ENCODE data around the gene C11orf21. TPM values are rescaled to one million over a fixed set of nuclear protein-coding genes. Genes with fewer than 3 reads are reported as not detected.

The C11orf21 gene
- total RNA-seq, 1 donor, result not detected

DNA sequence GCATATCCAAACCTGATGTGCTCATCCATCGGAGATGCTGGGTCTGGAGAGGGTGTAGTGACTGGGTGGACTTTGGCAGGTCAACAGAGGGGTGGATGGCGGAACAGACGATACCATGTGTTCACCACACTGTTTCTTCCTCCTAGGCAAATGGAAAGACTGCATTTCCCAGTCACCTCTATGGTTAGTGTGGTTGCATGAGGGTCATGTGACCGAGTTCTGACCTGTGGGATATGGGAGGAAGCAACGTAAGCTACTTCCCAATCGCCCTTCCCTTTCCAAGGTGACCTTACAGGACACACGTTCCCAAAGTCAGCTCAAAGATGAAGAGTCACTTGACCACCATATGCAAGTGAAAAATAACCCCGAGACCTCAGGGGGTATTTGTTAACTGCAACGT is 27.8 kb upstream of the C11orf21 start:
- DNase-seq (ENCODE audit: low read depth), result no peak
- H3K4me3 ChIP-seq (ENCODE audit: low read depth, low read length), result no peak overlapping the region
- TF ChIP-seq, protein P1, sequence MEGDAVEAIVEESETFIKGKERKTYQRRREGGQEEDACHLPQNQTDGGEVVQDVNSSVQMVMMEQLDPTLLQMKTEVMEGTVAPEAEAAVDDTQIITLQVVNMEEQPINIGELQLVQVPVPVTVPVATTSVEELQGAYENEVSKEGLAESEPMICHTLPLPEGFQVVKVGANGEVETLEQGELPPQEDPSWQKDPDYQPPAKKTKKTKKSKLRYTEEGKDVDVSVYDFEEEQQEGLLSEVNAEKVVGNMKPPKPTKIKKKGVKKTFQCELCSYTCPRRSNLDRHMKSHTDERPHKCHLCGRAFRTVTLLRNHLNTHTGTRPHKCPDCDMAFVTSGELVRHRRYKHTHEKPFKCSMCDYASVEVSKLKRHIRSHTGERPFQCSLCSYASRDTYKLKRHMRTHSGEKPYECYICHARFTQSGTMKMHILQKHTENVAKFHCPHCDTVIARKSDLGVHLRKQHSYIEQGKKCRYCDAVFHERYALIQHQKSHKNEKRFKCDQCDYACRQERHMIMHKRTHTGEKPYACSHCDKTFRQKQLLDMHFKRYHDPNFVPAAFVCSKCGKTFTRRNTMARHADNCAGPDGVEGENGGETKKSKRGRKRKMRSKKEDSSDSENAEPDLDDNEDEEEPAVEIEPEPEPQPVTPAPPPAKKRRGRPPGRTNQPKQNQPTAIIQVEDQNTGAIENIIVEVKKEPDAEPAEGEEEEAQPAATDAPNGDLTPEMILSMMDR (IDR thresholded peaks at IDR 0.05; ENCODE audit: insufficient read depth, low read length), result no peak

DNA sequence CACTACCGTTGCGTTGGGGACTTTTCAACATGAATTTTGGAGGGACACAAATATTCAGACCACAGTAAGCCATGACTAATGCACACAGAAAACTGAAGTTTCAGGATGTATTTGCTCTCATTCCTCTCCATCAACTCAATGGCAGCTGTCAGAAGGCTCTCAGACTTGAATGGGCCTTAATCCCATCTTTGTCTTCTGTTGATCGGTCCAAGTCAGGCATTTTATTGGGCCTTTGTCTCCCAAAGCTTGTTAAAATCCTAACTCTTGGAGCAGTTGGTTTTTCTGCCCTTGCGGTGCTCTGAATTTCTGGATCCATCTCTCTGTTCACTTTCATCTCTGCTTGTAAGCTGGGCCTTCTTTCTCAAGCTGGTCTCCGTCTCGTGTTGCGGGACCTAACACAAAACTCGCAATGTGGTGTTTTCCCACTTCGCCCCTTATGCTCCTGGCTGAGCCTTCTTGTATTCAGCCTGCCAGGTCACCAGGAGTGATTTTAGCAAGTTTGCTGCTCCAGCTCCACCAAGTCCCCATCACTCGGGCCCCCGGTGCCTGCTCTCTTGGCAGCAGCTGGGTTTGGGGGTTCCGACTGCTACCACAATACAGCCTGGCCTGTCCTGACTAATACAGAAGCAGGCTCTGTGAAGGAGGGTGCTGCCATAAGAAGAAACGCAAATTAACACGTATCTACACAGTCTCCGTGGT is 27.1 kb upstream of the C11orf21 start:
- H3K4me3 ChIP-seq (ENCODE audit: low read depth, low read length), result no peak overlapping the region
- TF ChIP-seq, protein P1 (IDR thresholded peaks at IDR 0.05; ENCODE audit: insufficient read depth, low read length), result no peak
- DNase-seq (ENCODE audit: low read depth), result no peak

DNA sequence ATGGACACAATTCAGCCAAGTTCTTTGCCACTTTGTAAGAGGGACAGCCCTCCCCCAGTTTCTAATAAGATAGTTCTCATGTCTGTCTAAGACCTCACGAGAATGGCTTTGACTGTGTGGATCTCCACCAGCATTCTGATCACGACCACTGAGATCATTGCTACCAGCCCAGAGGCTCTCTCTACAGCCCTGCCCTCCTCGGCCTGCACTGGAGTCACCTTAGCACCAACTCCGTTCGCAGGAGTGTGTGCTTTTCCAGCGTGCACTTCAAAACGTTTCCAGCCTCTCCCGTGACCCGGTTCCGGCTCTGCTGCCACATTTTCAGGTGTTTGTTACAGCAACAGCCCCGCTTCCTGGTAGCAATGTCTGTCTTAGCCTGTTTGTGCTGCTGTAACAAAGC is 26.3 kb upstream of the C11orf21 start:
- DNase-seq (ENCODE audit: low read depth), result no peak

DNA sequence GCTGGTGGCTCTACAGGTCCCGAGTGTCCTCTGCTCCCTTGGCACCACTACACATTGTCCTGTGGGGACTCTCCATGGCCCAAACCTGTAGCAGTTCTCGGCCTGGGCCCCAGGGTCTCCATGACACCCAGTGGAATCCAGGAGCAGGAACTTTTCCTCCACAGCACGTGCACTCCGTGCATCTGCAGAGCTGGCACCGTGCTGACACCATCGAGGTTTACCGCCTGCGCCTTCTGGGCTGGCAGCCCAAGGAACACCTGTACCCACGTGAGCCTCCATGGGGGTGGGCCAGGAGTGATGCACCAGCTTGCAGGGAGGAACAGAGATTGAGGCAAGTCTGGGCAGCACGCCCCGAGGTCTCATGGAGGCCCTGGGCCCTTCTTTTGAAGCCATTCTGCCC is 25.3 kb upstream of the C11orf21 start:
- no peak for DNase-seq (ENCODE audit: low read depth)
- H3K4me3 ChIP-seq (ENCODE audit: low read depth, low read length), result no peak overlapping the region
- TF ChIP-seq, protein P1 (IDR thresholded peaks at IDR 0.05; ENCODE audit: insufficient read depth, low read length), result no peak

More for the DNA sequence above, 26.3 kb upstream of the C11orf21 start:
- no peak overlapping the region for H3K4me3 ChIP-seq (ENCODE audit: low read depth, low read length)
- TF ChIP-seq, protein P1 (IDR thresholded peaks at IDR 0.05; ENCODE audit: insufficient read depth, low read length), result no peak

DNA sequence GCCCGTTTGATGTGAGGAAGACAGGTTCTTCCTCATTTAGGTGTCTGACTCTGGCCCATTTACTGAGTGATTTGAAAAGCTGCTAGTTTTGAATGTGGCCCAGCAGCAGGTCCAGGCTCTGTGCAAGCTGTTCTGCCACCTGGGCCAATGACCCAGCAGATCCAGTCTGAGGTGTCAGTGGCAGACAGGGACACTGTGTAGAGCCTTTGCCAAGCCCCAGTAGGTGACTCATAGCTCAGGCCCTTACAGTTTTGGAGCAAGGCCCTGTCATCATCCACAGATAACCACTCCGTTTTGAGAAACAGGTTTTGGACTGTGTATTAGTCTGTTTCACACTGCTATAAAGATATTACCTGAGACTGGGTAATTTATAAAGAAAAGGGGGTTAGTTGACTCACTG is 24.0 kb upstream of the C11orf21 start:
- DNase-seq (ENCODE audit: low read depth), result peak; percentile 32
- TF ChIP-seq, protein P1 (IDR thresholded peaks at IDR 0.05; ENCODE audit: insufficient read depth, low read length), result no peak
- H3K4me3 ChIP-seq (ENCODE audit: low read depth, low read length), result no peak overlapping the region

DNA sequence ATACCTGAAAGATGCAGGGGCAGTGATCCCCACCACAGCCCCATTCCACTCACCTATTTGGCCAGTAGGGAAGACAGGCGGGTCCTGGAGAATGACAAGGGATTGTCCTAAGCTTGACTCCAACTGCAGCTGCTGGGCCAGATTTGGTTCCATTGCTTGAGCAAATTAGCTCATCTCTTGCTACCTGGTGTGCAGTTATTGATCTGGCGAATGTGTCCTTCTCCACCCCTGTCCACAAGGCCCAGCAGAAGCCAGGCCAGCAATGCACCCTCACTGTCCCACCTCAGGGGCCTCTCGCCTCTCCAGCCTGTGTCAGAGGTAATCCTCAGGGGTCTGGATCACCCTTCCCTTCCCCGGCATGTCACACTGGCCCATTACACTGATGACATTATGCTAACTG is 23.4 kb upstream of the C11orf21 start:
- TF ChIP-seq, protein P1 (IDR thresholded peaks at IDR 0.05; ENCODE audit: insufficient read depth, low read length), result no peak
- no peak for DNase-seq (ENCODE audit: low read depth)
- no peak overlapping the region for H3K4me3 ChIP-seq (ENCODE audit: low read depth, low read length)

DNA sequence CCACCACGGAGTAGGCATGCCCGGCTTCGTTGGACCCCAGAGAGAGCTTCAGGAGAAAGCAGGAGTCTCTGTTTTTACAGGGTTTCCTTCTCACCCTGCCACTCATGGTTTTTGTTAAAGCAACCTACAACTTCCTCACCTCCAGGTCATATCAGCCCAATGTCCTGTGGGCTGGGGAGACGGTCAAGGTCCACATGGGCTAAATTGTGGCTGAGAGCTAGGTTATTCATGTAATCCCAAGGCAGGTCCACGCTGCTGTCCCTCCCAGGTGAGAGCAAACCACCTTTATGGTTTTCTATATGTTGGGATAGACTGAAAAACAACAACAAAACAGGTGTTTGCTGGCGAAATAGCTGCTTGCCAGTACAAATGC is 19.6 kb upstream of the C11orf21 start:
- TF ChIP-seq, protein P1 (IDR thresholded peaks at IDR 0.05; ENCODE audit: insufficient read depth, low read length), result no peak
- DNase-seq (ENCODE audit: low read depth), result no peak
- no peak overlapping the region for H3K4me3 ChIP-seq (ENCODE audit: low read depth, low read length)

All from fibroblast of the aortic adventitia (primary cell).